HepG2 (cell line): Measurements from ENCODE around the gene CIAO2B.
A peak's percentile ranks its signal among the peaks of the same experiment; 100 is the strongest.

ENCODE experiments used
- BHLHE40 ChIP-seq: IDR thresholded peaks from 2 replicates; pipeline ENCODE4 v1.6.1; 2011; ENCODE audit warnings: low read length, improper control_type of control experiment
- FOSL1 ChIP-seq: sonication (generic); formaldehyde crosslinking; IDR thresholded peaks from 2 replicates; pipeline ENCODE4 v1.9.0; 2021; ENCODE audit warnings: missing genetic modification reagents, borderline replicate concordance
- KLF6 ChIP-seq: IDR thresholded peaks from 2 replicates; pipeline ENCODE4 v1.8.0; 2016; ENCODE audit warnings: missing biosample characterization, missing genetic modification reagents
- POLR2A ChIP-seq, 2 experiments: IDR thresholded peaks; 2 replicates each; pipeline ENCODE4 v1.6.1; 2011; ENCODE audit warnings: low read depth in 2 of 2, low read length in 2 of 2, mild to moderate bottlenecking in 1 of 2, moderate library complexity in 1 of 2; ENCODE audit not compliant: insufficient read depth in 1 of 2
- TGIF2 ChIP-seq: IDR thresholded peaks from 2 replicates; pipeline ENCODE4 v1.6.1; 2016; ENCODE audit warnings: control low read depth, missing compliant biosample characterization
- ZNF235 ChIP-seq: sonication (generic); formaldehyde crosslinking; IDR thresholded peaks from 2 replicates; pipeline ENCODE4 v1.8.1; 2023; ENCODE audit warnings: mild to moderate bottlenecking, missing genetic modification reagents, borderline replicate concordance
- TF ChIP-seq, protein P1 (sequence below): IDR thresholded peaks from 2 replicates; pipeline ENCODE4 v1.6.1; 2016; ENCODE audit warnings: control low read depth

DNA sequence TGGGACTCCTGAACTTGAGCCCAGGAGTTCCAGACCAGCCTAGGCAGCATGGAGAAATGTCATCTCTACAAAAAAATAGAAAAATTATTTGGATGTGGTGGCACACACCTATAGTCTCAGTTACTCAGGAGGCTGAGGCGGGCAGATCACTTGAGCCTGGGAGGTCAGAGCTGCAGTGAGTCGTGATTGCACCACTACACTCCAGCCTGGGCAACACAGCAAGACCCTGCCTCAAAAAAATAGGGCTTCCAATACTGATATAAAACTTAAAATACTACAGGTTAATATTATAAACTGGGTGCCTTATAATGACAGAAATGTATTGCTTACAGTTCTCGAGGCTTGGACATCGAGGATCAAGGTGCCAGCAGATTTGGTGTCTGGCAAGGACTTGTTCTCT lies 11.7 kb upstream of the CIAO2B start:
- TF ChIP-seq KLF6 = no peak
- TF ChIP-seq, protein P1, sequence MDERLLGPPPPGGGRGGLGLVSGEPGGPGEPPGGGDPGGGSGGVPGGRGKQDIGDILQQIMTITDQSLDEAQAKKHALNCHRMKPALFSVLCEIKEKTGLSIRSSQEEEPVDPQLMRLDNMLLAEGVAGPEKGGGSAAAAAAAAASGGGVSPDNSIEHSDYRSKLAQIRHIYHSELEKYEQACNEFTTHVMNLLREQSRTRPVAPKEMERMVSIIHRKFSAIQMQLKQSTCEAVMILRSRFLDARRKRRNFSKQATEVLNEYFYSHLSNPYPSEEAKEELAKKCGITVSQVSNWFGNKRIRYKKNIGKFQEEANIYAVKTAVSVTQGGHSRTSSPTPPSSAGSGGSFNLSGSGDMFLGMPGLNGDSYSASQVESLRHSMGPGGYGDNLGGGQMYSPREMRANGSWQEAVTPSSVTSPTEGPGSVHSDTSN (CRISPR knock-in tag) = no peak
- TF ChIP-seq BHLHE40 = no peak
- no peak for TF ChIP-seq ZNF235 (CRISPR knock-in tag)
- TF ChIP-seq FOSL1 (CRISPR knock-in tag) = no peak
- TF ChIP-seq TGIF2 = no peak
- peak in 1 of 2 experiments; percentile 12; a peak in 1 of 4 replicates for TF ChIP-seq POLR2A (IDR thresholded peaks at IDR 0.05; ENCODE audit: insufficient read depth in 1 of 2, low read depth in 2 of 2, low read length in 2 of 2)
